Uterus (tissue), 4 donors: Measurements from ENCODE around the gene CYP11A1. TPM values are rescaled to one million over a fixed set of nuclear protein-coding genes. Genes with fewer than 3 reads are reported as not detected.

Experiments
- DNase-seq, 2 donors: peaks; one replicate each; pipeline ENCODE4 v3.0.0-alpha.2; 2019 to 2020
- H3K27ac ChIP-seq, 2 donors: fragments of 200-600 bp; sonication (generic); 1 replicate in 1 of 2; 2 replicates in 1 of 2; pipeline ENCODE4 v1.5.1; 2016 to 2018
- H3K27me3 ChIP-seq, 2 donors: fragments of 200-600 bp; sonication (generic); one replicate each; pipeline ENCODE4 v1.5.1; 2018 to 2019; ENCODE audit warnings: control low read depth in 1 of 2
- H3K36me3 ChIP-seq, 2 donors: fragments of 200-600 bp; sonication (generic); one replicate each; pipeline ENCODE4 v1.5.1; 2019; ENCODE audit warnings: control low read depth in 1 of 2
- H3K4me1 ChIP-seq, 2 donors: fragments of 200-600 bp; sonication (generic); one replicate each; pipeline ENCODE4 v1.5.1; 2018 to 2019; ENCODE audit warnings: control low read depth in 1 of 2
- H3K4me3 ChIP-seq, 2 donors: fragments of 200-600 bp; sonication (generic); 1 replicate in 1 of 2; 2 replicates in 1 of 2; pipeline ENCODE4 v1.5.1; 2018 to 2019; ENCODE audit warnings: mild to moderate bottlenecking in 1 of 2
- H3K9me3 ChIP-seq, 2 donors: fragments of 200-600 bp; sonication (generic); one replicate each; pipeline ENCODE4 v1.5.1; 2019; ENCODE audit warnings: control low read depth in 1 of 2
- POLR2A ChIP-seq, 2 donors: fragments of 450-650 bp; IDR thresholded peaks; one replicate each; pipeline ENCODE4 v1.6.1; 2016; ENCODE audit warnings: antibody characterized with exemption in 2 of 2, mild to moderate bottlenecking in 1 of 2, moderate library complexity in 1 of 2
- intact Hi-C: fragments of 100-400 bp; cut with DNase I; formaldehyde crosslinking; loops from one replicate; pipeline ENCODE4 v1.15.1; 2023; ENCODE audit warnings: low total_unique reads
- total RNA-seq, 4 donors: library from RNA; depleted of rRNA in 3 of 4; stranded (reverse); fragments of >200 nt in 3 of 4; gene quantifications; one replicate each; pipeline versions ENCODE4 v1.1.0 to v1.2.4, GENCODE V29; 2014 to 2023
- TF ChIP-seq, protein P1 (sequence below), 4 experiments: fragments of 200-600 bp in 2 of 4; fragments of 450-650 bp in 2 of 4; sonication (generic) in 2 of 4; IDR thresholded peaks; one replicate each; pipeline ENCODE4 v1.5.1; 2016 to 2019; ENCODE audit warnings: antibody characterized with exemption in 4 of 4, mild to moderate bottlenecking in 2 of 4, moderate library complexity in 1 of 4
- donor health status: DM: yes; HTN: yes; CAD: no.

The CYP11A1 gene
- total RNA-seq, 4 donors from 2014 or later: 1.1 to 2.3 TPM; not detected in 2

- DNase-seq: no peak
- Histone ChIP-seq H3K27me3 (no peaks in the 10 kb centered on the region), H3K4me1 (peaks cover 0 to 15% of the 10 kb centered on the region in 2 donors), H3K9me3 (no peaks in the 10 kb centered on the region), H3K36me3 (no peaks in the 10 kb centered on the region), H3K27ac (peak overlapping the region; percentile 68 to 81), H3K4me3 (no peak overlapping the region)
- no peak for TF ChIP-seq POLR2A (IDR thresholded peaks at IDR 0.05)
- TF ChIP-seq, protein P1, sequence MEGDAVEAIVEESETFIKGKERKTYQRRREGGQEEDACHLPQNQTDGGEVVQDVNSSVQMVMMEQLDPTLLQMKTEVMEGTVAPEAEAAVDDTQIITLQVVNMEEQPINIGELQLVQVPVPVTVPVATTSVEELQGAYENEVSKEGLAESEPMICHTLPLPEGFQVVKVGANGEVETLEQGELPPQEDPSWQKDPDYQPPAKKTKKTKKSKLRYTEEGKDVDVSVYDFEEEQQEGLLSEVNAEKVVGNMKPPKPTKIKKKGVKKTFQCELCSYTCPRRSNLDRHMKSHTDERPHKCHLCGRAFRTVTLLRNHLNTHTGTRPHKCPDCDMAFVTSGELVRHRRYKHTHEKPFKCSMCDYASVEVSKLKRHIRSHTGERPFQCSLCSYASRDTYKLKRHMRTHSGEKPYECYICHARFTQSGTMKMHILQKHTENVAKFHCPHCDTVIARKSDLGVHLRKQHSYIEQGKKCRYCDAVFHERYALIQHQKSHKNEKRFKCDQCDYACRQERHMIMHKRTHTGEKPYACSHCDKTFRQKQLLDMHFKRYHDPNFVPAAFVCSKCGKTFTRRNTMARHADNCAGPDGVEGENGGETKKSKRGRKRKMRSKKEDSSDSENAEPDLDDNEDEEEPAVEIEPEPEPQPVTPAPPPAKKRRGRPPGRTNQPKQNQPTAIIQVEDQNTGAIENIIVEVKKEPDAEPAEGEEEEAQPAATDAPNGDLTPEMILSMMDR (IDR thresholded peaks at IDR 0.05): no peak
- intact Hi-C loops: loop anchor here (5.0 kb wide), 1 partner anchor 192 kb away; no protein-coding TSS in a partner anchor
Observed at GRCh38 chr15:74319596-74320351, 47.7 kb downstream of the CYP11A1 start.

DNA sequence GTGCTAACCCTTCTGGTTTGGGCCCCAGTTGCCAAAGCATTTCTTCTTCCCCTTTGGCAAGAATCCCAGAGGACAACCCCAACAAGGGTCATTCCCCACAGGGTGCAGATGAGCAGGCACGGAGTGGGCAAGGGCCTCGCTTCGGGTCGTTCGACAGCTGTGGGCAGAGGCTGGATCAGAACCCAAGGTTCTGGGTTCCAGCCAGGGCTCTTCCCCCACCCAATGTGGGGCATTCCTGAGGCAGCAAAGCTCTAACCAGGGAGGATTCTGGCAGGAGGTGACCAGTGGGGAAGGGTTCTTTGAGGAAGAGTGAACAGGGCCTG lies 48.3 kb downstream of the CYP11A1 start:
- intact Hi-C loops: no loop called here
- Histone ChIP-seq H3K9me3 (no peaks in the 10 kb centered on the region), H3K27me3 (no peaks in the 10 kb centered on the region), H3K4me3 (no peak overlapping the region), H3K36me3 (no peaks in the 10 kb centered on the region), H3K27ac (peak overlapping the region; percentile 68 to 81), H3K4me1 (peaks cover 0 to 15% of the 10 kb centered on the region in 2 donors)
- TF ChIP-seq POLR2A (IDR thresholded peaks at IDR 0.05): no peak
- TF ChIP-seq, protein P1 (IDR thresholded peaks at IDR 0.05): no peak
- DNase-seq: no peak

GRCh38 chr15:74318376-74319137 lies 48.9 kb downstream of the CYP11A1 start:
- intact Hi-C loops: no loop called here
- H3K27ac ChIP-seq: peak overlapping the region; percentile 68 to 81
- H3K27me3 ChIP-seq: no peaks in the 10 kb centered on the region
- TF ChIP-seq POLR2A (IDR thresholded peaks at IDR 0.05): no peak
- TF ChIP-seq, protein P1 (IDR thresholded peaks at IDR 0.05): no peak
- no peaks in the 10 kb centered on the region for H3K36me3 ChIP-seq
- no peak overlapping the region for H3K4me3 ChIP-seq
- peak; percentile 31 to 36 for DNase-seq
- peaks cover 0 to 15% of the 10 kb centered on the region in 2 donors for H3K4me1 ChIP-seq
- H3K9me3 ChIP-seq: no peaks in the 10 kb centered on the region

DNA sequence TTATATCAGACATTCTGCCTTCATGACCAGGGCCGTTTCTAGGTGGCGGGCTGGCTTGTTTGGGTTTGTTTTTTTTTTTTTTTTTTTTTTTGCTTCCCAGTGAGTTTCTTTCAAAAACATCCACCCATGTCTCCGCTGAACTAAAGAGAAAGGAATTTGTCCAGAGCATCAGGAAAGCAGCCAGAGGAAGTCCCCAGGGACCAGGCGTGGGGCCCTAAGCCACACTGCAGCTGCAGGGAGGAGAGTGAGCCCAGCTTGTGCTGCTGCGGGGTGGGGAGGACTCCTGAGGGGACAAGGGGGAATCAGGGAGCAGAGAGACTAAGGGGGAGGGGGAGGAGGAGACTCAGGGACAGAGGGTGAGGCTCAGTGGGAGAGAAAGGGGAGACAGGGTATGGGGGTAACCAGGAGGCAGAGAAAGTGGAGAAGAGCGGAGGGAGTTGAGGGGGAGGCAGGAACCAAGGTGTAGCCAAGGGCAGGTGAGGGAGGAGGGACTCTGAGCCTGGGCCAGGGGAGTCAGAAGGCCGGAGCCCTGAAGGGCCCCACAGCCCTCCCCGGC lies 49.5 kb downstream of the CYP11A1 start:
- Histone ChIP-seq H3K4me3 (no peak overlapping the region), H3K27me3 (no peaks in the 10 kb centered on the region), H3K27ac (peak overlapping the region; percentile 70 to 81), H3K36me3 (no peaks in the 10 kb centered on the region), H3K9me3 (no peaks in the 10 kb centered on the region), H3K4me1 (peaks cover 0 to 15% of the 10 kb centered on the region in 2 donors)
- DNase-seq: peak; percentile 84 to 87
- TF ChIP-seq, protein P1 (IDR thresholded peaks at IDR 0.05): no peak
- TF ChIP-seq POLR2A (IDR thresholded peaks at IDR 0.05): no peak
- intact Hi-C loops: no loop called here

DNA sequence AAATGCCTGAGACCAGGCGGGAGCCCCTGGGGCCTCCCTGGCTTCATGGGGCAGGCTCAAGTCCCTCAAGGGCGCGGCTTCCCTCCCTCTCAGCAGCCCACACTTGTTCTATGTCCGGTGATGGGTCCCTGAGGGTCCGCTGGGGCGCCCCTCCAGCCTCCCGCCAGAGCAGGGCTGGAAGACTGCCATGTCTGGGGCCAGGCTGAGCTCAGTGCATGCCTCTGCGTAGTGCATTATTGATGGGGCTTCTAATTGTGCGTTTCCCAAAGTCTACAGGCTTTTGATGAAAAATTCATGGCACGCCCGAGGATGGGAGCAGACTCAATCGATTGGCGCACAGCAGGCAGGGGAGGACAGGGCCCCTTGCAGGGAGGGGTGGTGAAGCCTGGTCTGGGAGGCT lies 51.3 kb downstream of the CYP11A1 start:
- no peaks in the 10 kb centered on the region for H3K36me3 ChIP-seq
- H3K27ac ChIP-seq: no peak overlapping the region
- intact Hi-C loops: no loop called here

More for the DNA sequence above, 51.3 kb downstream of the CYP11A1 start:
- no peaks in the 10 kb centered on the region for H3K9me3 ChIP-seq
- H3K4me1 ChIP-seq: peaks cover 0 to 15% of the 10 kb centered on the region in 2 donors
- H3K27me3 ChIP-seq: no peaks in the 10 kb centered on the region
- no peak for TF ChIP-seq POLR2A (IDR thresholded peaks at IDR 0.05)
- TF ChIP-seq, protein P1 (IDR thresholded peaks at IDR 0.05): no peak
- DNase-seq: no peak
- H3K4me3 ChIP-seq: no peak overlapping the region
